Upper lobe of right lung (tissue), 1 donor: Measurements from ENCODE around the gene TMPRSS4. TPM values are rescaled to one million over a fixed set of nuclear protein-coding genes. Genes with fewer than 3 reads are reported as not detected.

ENCODE experiments used
- ATAC-seq: fragments of 200-7000 bp; cut with Tn5 transposase; one replicate; pipeline ENCODE4 v1.9.1; 2020; ENCODE audit warnings: mild to moderate bottlenecking, moderate library complexity
- DNase-seq: peaks from one replicate; pipeline ENCODE4 v3.0.0-alpha.2; 2020
- H3K27ac ChIP-seq: fragments of 200-600 bp; one replicate; pipeline ENCODE4 v1.8.0; 2022
- H3K27me3 ChIP-seq: fragments of 200-600 bp; one replicate; pipeline ENCODE4 v1.8.0; 2022; ENCODE audit warnings: mild to moderate bottlenecking
- H3K36me3 ChIP-seq: fragments of 200-600 bp; one replicate; pipeline ENCODE4 v1.8.0; 2022
- H3K4me1 ChIP-seq: fragments of 200-600 bp; one replicate; pipeline ENCODE4 v1.8.0; 2022
- H3K4me3 ChIP-seq: fragments of 200-600 bp; one replicate; pipeline ENCODE4 v1.8.0; 2022; ENCODE audit warnings: mild to moderate bottlenecking
- H3K9me3 ChIP-seq: fragments of 200-600 bp; one replicate; pipeline ENCODE4 v1.8.0; 2022
- CTCF ChIP-seq: fragments of 200-600 bp; IDR thresholded peaks from one replicate; pipeline ENCODE4 v1.8.0; 2022; ENCODE audit warnings: antibody characterized with exemption
- intact Hi-C: fragments of 100-400 bp; cut with DNase I; formaldehyde crosslinking; loops from one replicate; pipeline ENCODE4 v1.11.0; 2022
- total RNA-seq: library from RNA; stranded (reverse); fragmentation: NEBNext Ultra II Directional; extraction: Animal tissue kit (Norgen Biotek cat#: 25700); gene quantifications from one replicate; pipeline ENCODE4 v1.2.1, GENCODE V29; 2021
- donor health status: DM: no; HTN: yes; CAD: no; lungs with severe emphysema.

TMPRSS4 gene
- total RNA-seq, 1 donor from 2014 or later: 3.0 TPM

- Histone ChIP-seq H3K27ac (no peak overlapping the region), H3K36me3 (no peaks in the 10 kb centered on the region), H3K4me1 (peaks cover 4% of the 10 kb centered on the region), H3K9me3 (no peaks in the 10 kb centered on the region), H3K27me3 (no peaks in the 10 kb centered on the region), H3K4me3 (no peak overlapping the region)
- ATAC-seq (no peak), DNase-seq (no peak)
- intact Hi-C loops: no loop called here
- no peak for TF ChIP-seq CTCF
These were observed 28.2 kb upstream of the TMPRSS4 start for GRCh38 chr11:118048472-118049370.

GRCh38 chr11:118049771-118050170, 27.1 kb upstream of the TMPRSS4 start:
- intact Hi-C loops: loop anchor here (10.0 kb wide), 2 partner anchors 105 to 225 kb away; partner anchors contain the start of gene FXYD2
- Histone ChIP-seq H3K4me3 (no peak overlapping the region), H3K36me3 (no peaks in the 10 kb centered on the region), H3K27ac (no peak overlapping the region), H3K27me3 (no peaks in the 10 kb centered on the region), H3K4me1 (peaks cover 4% of the 10 kb centered on the region), H3K9me3 (no peaks in the 10 kb centered on the region)
- no peak for DNase-seq
- ATAC-seq: no peak
- no peak for TF ChIP-seq CTCF

GRCh38 chr11:118050208-118050891, 26.5 kb upstream of the TMPRSS4 start:
- H3K4me3 ChIP-seq: no peak overlapping the region
- no peak for ATAC-seq
- H3K27ac ChIP-seq: no peak overlapping the region
- H3K36me3 ChIP-seq: no peaks in the 10 kb centered on the region
- no peaks in the 10 kb centered on the region for H3K9me3 ChIP-seq
- intact Hi-C loops: loop anchor here (10.0 kb wide), 2 partner anchors 106 to 226 kb away; partner anchors contain the start of gene FXYD2
- peaks cover 4% of the 10 kb centered on the region for H3K4me1 ChIP-seq
- TF ChIP-seq CTCF: no peak
- DNase-seq: no peak
- H3K27me3 ChIP-seq: no peaks in the 10 kb centered on the region

- Histone ChIP-seq H3K27me3 (no peaks in the 10 kb centered on the region), H3K4me3 (no peak overlapping the region), H3K4me1 (peaks cover 4% of the 10 kb centered on the region), H3K9me3 (no peaks in the 10 kb centered on the region), H3K36me3 (no peaks in the 10 kb centered on the region), H3K27ac (no peak overlapping the region)
- no peak for TF ChIP-seq CTCF
- DNase-seq: no peak
- intact Hi-C loops: loop anchor here (10.0 kb wide), 2 partner anchors 106 to 226 kb away; partner anchors contain the start of gene FXYD2
- no peak for ATAC-seq
These were observed 25.7 kb upstream of the TMPRSS4 start for GRCh38 chr11:118051136-118051610.

GRCh38 chr11:118051611-118052461, 25.0 kb upstream of the TMPRSS4 start:
- no peaks in the 10 kb centered on the region for H3K27me3 ChIP-seq
- no peak overlapping the region for H3K27ac ChIP-seq
- no peaks in the 10 kb centered on the region for H3K36me3 ChIP-seq
- no peak overlapping the region for H3K4me3 ChIP-seq
- TF ChIP-seq CTCF: no peak
- DNase-seq (no peak), ATAC-seq (peak; percentile 26)
- H3K4me1 ChIP-seq: peaks cover 4% of the 10 kb centered on the region
- H3K9me3 ChIP-seq: no peaks in the 10 kb centered on the region
- intact Hi-C loops: loop anchor here (10.0 kb wide), 2 partner anchors 107 to 227 kb away; partner anchors contain the start of gene FXYD2
